Measurements from ENCODE around the gene CARD9.
A peak's percentile ranks its signal among the peaks of the same experiment; 100 is the strongest.

The CARD9 gene

DNA sequence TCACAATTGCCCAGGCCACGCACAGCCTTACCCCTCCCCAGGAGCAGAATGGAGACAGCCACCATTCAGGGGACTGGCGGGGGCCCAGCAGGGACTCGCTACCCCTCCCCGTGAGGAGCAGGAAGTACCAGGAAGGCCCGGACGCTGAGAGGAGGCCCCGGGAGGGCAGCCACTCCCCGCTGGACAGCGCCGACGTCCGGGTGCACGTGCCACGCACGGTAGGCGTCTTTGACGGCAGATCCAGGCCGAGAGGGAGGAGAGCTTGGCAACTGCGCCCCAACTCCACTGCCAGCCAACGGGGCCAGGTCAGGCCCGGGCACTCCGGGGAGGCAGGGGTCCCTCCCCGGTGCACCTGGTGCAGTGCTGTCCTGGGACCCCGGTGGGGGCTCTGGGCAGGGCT lies 23.9 kb downstream of the CARD9 start:
- Histone ChIP-seq H3K9me3 (ENCODE audit: control insufficient read depth in 2 of 2, low read length in 2 of 2) (no peaks in the 10 kb centered on the region), H3K4me1 (ENCODE audit: control insufficient read depth in 2 of 2, insufficient read depth in 2 of 2, low read length in 2 of 2) (no peaks in the 10 kb centered on the region), H3K4me3 (ENCODE audit: low read length in 2 of 2) (no peak overlapping the region), H3K27me3 (ENCODE audit: control insufficient read depth in 2 of 2, insufficient read depth in 2 of 2, low read length in 2 of 2) (no peaks in the 10 kb centered on the region), H3K9ac (ENCODE audit: low read depth in 1 of 2, low read length in 2 of 2) (no peak overlapping the region), H3K27ac (ENCODE audit: low read depth in 2 of 2, low read length in 2 of 2) (no peak overlapping the region), H3K36me3 (ENCODE audit: control insufficient read depth in 2 of 2, insufficient read depth in 2 of 2, low read length in 2 of 2) (no peaks in the 10 kb centered on the region)

DNA sequence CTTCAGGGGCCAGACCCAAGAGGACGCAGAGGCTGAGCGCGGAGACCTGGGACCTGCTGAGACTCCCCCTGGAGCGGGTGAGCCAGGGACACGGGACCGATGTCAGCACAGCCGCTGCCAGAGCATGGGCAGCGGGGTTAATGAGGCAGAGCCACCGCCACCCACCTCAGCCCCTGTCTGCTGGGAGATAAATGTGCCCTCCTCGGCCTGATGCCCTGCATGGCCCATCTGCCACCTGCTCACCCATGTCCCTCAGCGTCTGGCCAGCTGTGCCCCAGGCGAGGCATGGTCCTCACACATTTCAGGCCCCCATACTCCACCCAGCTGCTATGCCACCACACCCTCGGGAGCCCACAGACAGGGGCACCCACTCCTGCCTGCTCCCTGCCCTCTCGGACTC lies 24.8 kb downstream of the CARD9 start:
- Histone ChIP-seq H3K9ac (ENCODE audit: low read depth in 1 of 2, low read length in 2 of 2) (no peak overlapping the region), H3K9me3 (ENCODE audit: control insufficient read depth in 2 of 2, low read length in 2 of 2) (no peaks in the 10 kb centered on the region), H3K27ac (ENCODE audit: low read depth in 2 of 2, low read length in 2 of 2) (no peak overlapping the region), H3K4me3 (ENCODE audit: low read length in 2 of 2) (no peak overlapping the region), H3K4me1 (ENCODE audit: control insufficient read depth in 2 of 2, insufficient read depth in 2 of 2, low read length in 2 of 2) (no peaks in the 10 kb centered on the region), H3K36me3 (ENCODE audit: control insufficient read depth in 2 of 2, insufficient read depth in 2 of 2, low read length in 2 of 2) (no peaks in the 10 kb centered on the region), H3K27me3 (ENCODE audit: control insufficient read depth in 2 of 2, insufficient read depth in 2 of 2, low read length in 2 of 2) (no peaks in the 10 kb centered on the region)

DNA sequence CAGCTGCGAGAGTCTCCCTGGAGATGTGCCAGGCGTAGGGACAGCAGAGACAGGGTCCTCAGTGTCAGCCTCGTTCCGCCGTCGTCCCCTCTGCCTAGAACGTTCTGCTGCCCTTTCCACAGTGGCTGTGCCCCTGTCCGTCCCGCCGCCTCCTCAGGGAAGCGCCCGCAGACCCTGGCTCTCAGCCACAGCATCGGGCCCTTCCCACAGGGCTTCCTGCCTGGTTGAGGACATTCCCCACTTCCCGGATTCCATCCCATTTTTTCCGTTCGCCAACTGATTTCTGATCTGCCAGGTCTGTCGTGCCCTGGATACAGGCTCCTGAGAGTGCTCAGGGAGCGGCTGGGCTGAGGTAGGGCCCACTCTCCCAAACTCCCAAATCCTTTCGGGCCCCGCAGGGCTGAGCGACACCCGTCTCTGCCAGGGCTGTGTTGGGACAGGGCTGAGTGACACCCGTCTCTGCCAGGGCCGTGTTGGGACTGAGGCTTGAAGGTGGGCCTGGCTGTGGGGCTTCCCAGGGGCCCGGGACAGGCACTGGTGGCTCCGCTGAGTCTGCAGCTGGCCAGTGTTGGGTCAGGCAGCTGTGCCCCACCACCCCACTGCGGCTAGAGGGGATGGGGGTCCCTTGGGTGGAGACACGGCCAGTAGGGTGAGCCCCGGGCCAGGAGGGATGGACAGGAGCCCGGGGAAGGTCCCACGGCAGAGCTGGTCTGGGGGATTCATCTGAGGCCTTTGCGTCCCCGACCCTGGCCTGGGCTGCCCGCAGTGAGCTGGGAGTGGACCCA lies 25.8 kb downstream of the CARD9 start:
- Histone ChIP-seq H3K4me1 (ENCODE audit: control insufficient read depth in 2 of 2, insufficient read depth in 2 of 2, low read length in 2 of 2) (peaks cover 2 to 3% of the 10 kb centered on the region in 2 donors), H3K27ac (ENCODE audit: low read depth in 2 of 2, low read length in 2 of 2) (no peak overlapping the region), H3K9ac (ENCODE audit: low read depth in 1 of 2, low read length in 2 of 2) (no peak overlapping the region), H3K9me3 (ENCODE audit: control insufficient read depth in 2 of 2, low read length in 2 of 2) (no peaks in the 10 kb centered on the region), H3K27me3 (ENCODE audit: control insufficient read depth in 2 of 2, insufficient read depth in 2 of 2, low read length in 2 of 2) (no peaks in the 10 kb centered on the region), H3K4me3 (ENCODE audit: low read length in 2 of 2) (no peak overlapping the region), H3K36me3 (ENCODE audit: control insufficient read depth in 2 of 2, insufficient read depth in 2 of 2, low read length in 2 of 2) (no peaks in the 10 kb centered on the region)

DNA sequence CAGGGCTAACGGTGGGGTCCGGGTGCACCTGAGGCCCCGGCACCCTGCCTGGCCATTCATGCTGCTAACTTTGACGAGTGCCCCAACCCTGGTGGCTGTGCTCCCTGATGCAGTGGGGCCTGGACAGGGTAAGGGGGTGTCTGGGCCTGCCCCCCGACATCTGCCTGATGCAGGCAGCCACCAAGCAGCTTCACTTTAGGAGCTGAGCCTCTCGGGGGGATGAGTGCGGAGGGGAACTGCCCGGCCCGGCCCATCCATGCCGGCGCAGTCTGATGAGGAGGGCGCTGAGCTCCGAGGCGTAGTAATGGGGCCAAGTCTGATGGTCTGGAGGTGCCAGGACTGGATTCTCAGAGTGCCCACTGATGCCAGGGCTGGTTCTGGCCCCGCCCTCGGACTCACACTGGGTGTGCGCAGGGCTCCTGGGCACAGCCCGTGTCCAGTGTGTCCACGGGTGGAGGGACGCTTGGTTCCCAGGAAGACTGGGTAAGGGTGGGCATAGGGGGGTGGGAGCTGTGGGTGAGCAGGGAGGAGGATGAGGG lies 26.5 kb downstream of the CARD9 start:
- H3K9ac ChIP-seq (ENCODE audit: low read depth in 1 of 2, low read length in 2 of 2), result no peak overlapping the region
- no peaks in the 10 kb centered on the region for H3K36me3 ChIP-seq (ENCODE audit: control insufficient read depth in 2 of 2, insufficient read depth in 2 of 2, low read length in 2 of 2)
- H3K9me3 ChIP-seq (ENCODE audit: control insufficient read depth in 2 of 2, low read length in 2 of 2), result no peaks in the 10 kb centered on the region
- H3K4me1 ChIP-seq (ENCODE audit: control insufficient read depth in 2 of 2, insufficient read depth in 2 of 2, low read length in 2 of 2), result peaks cover 3 to 7% of the 10 kb centered on the region in 2 donors
- no peaks in the 10 kb centered on the region for H3K27me3 ChIP-seq (ENCODE audit: control insufficient read depth in 2 of 2, insufficient read depth in 2 of 2, low read length in 2 of 2)
- no peak overlapping the region for H3K27ac ChIP-seq (ENCODE audit: low read depth in 2 of 2, low read length in 2 of 2)
- no peak overlapping the region for H3K4me3 ChIP-seq (ENCODE audit: low read length in 2 of 2)

DNA sequence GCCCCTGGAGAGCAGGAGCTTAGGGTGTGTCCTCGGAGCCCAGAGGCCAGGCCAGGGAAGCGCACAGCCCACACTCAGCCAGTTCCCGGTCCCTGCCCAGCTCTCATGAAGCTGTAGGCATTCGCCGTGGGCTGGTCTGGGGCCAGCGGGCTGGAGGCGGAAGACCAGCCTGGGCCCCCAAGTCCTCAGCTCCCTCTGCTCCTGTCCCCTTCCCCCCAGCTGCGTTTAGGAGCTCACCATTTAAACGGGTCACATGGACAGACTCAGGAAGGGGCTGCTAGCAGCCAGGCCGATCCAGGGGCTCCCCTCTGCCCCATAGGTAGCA lies 27.4 kb downstream of the CARD9 start:
- no peaks in the 10 kb centered on the region for H3K9me3 ChIP-seq (ENCODE audit: control insufficient read depth in 2 of 2, low read length in 2 of 2)
- peaks cover 6 to 8% of the 10 kb centered on the region in 2 donors for H3K4me1 ChIP-seq (ENCODE audit: control insufficient read depth in 2 of 2, insufficient read depth in 2 of 2, low read length in 2 of 2)
- H3K4me3 ChIP-seq (ENCODE audit: low read length in 2 of 2), result no peak overlapping the region
- no peak overlapping the region for H3K9ac ChIP-seq (ENCODE audit: low read depth in 1 of 2, low read length in 2 of 2)
- no peaks in the 10 kb centered on the region for H3K36me3 ChIP-seq (ENCODE audit: control insufficient read depth in 2 of 2, insufficient read depth in 2 of 2, low read length in 2 of 2)
- no peaks in the 10 kb centered on the region for H3K27me3 ChIP-seq (ENCODE audit: control insufficient read depth in 2 of 2, insufficient read depth in 2 of 2, low read length in 2 of 2)
- H3K27ac ChIP-seq (ENCODE audit: low read depth in 2 of 2, low read length in 2 of 2), result no peak overlapping the region

DNA sequence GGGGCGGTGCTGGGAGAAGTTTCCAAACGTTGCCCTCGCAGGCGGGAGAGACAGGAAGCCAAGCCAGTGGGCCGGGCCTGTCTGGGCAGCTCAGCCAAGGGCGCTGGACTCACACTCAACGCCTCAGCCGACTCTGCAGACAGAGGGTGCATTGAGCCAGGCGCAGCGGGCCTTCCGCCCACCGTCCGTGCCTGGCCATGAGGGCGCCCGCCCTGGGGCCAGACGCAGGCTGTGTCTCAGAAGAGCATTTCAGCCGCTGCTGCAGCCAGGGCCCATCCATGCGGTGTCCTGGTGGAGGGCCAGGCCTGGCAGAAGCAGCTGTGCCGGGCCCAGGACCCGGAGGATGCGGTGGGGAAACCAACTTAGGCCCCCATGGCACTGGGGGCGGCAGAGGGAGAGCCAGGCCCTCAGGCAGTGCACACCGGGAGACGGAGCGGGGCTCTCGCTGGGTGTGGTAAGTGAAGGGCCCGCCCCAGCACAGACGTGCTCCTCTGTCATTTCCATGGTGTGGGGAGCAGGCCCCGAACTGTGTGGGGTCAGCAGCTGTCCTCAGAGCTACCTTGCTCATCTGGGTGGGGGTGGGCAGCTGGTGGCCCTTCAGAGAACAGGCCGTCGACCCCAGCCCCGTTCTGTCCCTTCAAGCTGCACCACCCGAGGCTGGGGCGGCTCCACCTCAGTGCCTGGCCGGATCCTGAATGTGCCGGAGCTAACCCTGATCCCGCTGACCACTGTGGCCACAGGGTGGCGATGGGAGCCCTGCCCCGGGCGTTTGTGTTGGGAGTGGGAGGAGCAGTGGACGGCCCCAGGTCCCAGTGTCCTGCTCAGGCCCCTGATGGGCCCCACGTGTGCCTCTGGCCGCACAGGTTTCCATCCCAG lies 27.9 kb downstream of the CARD9 start:
- Histone ChIP-seq H3K9ac (ENCODE audit: low read depth in 1 of 2, low read length in 2 of 2) (no peak overlapping the region), H3K27ac (ENCODE audit: low read depth in 2 of 2, low read length in 2 of 2) (no peak overlapping the region), H3K4me3 (ENCODE audit: low read length in 2 of 2) (no peak overlapping the region), H3K9me3 (ENCODE audit: control insufficient read depth in 2 of 2, low read length in 2 of 2) (no peaks in the 10 kb centered on the region), H3K36me3 (ENCODE audit: control insufficient read depth in 2 of 2, insufficient read depth in 2 of 2, low read length in 2 of 2) (no peaks in the 10 kb centered on the region), H3K27me3 (ENCODE audit: control insufficient read depth in 2 of 2, insufficient read depth in 2 of 2, low read length in 2 of 2) (no peaks in the 10 kb centered on the region), H3K4me1 (ENCODE audit: control insufficient read depth in 2 of 2, insufficient read depth in 2 of 2, low read length in 2 of 2) (peaks cover 6 to 8% of the 10 kb centered on the region in 2 donors)

DNA sequence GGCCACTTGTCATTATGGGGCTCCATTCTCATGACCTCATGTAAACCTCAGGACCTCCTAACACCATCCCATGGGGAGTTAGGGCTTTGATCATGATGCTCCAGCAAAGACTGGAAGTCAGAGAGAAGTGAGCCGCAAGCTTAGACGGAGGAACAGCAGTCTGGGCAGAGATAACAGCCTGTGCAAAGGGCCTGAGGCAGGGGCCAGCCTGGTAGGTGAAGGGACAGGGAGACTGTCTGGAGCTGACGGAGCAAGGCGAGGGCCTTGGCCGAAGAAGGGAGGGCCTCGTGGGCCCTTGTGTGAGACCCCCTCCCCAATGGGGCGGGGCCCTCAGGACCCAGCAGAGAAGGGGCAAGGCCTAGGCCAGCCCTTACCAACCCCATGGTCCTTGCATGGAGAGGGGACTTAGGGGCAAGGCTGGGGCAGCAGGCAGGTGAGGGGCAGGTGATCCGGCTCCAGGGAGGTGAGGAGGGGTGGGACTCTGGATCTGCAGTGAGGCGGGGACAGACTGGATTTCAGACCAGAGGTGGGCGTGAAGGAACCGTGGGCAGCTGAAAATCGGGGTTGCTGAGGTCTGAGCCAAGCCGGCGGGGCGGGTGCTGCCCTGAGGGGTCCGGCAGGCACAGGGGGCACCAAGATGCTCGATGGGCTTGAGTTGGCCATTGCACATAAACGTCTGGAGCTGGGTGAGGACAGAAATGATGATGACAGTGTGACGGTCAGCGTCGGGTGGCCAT lies 28.8 kb downstream of the CARD9 start:
- H3K9ac ChIP-seq (ENCODE audit: low read depth in 1 of 2, low read length in 2 of 2), result no peak overlapping the region
- no peak overlapping the region for H3K4me3 ChIP-seq (ENCODE audit: low read length in 2 of 2)
- H3K4me1 ChIP-seq (ENCODE audit: control insufficient read depth in 2 of 2, insufficient read depth in 2 of 2, low read length in 2 of 2), result peaks cover 6 to 8% of the 10 kb centered on the region in 2 donors
- no peaks in the 10 kb centered on the region for H3K9me3 ChIP-seq (ENCODE audit: control insufficient read depth in 2 of 2, low read length in 2 of 2)
- H3K27ac ChIP-seq (ENCODE audit: low read depth in 2 of 2, low read length in 2 of 2), result no peak overlapping the region
- H3K36me3 ChIP-seq (ENCODE audit: control insufficient read depth in 2 of 2, insufficient read depth in 2 of 2, low read length in 2 of 2), result no peaks in the 10 kb centered on the region
- H3K27me3 ChIP-seq (ENCODE audit: control insufficient read depth in 2 of 2, insufficient read depth in 2 of 2, low read length in 2 of 2), result no peaks in the 10 kb centered on the region

DNA sequence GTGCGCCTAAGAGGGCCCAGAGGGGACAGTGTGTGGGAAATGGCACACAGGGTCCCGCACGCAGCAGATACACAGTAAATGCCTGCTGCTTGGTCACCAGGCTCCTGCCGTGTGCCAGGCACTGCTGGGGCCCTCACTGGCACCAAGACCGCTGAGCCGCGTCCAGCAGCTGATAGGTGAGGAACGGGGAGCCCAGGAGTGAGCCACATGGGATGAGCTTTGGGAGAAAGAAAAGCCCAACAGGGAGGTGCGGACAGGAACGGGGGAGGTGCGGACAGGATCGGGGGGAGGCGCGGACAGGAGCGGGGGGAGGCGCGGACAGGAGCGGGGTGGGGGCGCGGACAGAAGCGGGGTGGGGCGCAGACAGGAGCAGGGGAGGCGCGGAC lies 29.6 kb downstream of the CARD9 start:
- Histone ChIP-seq H3K9me3 (ENCODE audit: control insufficient read depth in 2 of 2, low read length in 2 of 2) (no peaks in the 10 kb centered on the region), H3K4me3 (ENCODE audit: low read length in 2 of 2) (no peak overlapping the region), H3K4me1 (ENCODE audit: control insufficient read depth in 2 of 2, insufficient read depth in 2 of 2, low read length in 2 of 2) (peaks cover 6 to 8% of the 10 kb centered on the region in 2 donors), H3K27ac (ENCODE audit: low read depth in 2 of 2, low read length in 2 of 2) (no peak overlapping the region), H3K9ac (ENCODE audit: low read depth in 1 of 2, low read length in 2 of 2) (no peak overlapping the region), H3K36me3 (ENCODE audit: control insufficient read depth in 2 of 2, insufficient read depth in 2 of 2, low read length in 2 of 2) (no peaks in the 10 kb centered on the region), H3K27me3 (ENCODE audit: control insufficient read depth in 2 of 2, insufficient read depth in 2 of 2, low read length in 2 of 2) (no peaks in the 10 kb centered on the region)

DNA sequence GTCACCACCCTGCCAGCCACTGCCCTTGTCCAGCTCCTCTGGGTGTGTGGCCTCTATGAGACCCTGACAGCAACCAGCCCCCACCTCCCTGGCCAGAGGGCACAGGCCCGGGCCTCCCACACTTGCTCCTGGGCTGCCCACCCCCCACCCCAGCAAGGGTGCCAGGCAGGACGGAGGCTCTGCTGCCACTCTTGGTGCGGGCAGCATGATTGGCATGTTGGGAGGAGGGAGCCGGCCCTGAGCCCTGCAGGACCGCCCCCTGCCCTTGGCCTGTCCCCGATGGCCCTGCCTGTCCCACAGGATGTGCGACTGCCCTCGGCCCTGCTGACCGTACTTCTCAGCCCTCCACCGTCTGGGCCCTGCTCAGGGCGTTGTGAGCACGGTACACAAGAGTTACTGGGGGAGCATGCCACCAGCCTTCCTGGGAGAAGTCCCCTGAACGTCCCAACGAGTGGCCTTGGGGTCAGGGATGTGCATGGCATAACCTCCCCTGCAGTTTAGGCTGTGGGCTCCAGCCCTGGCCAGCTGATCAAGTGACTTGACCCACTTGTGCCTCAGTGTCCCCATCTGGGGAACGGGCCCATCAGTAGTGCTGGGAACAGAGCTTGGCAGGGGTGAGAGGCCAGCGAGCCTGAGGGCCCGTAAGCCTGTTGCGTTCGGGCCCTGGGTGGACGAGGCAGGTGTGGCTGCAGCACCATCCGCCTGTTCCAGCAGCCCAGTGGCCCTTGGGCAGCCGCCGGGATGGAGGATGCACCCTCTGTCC lies 30.2 kb downstream of the CARD9 start:
- Histone ChIP-seq H3K27ac (ENCODE audit: low read depth in 2 of 2, low read length in 2 of 2) (peak overlapping the region in 1 of 2 donors; percentile 38), H3K9ac (ENCODE audit: low read depth in 1 of 2, low read length in 2 of 2) (peak overlapping the region in 1 of 2 donors; percentile 9), H3K4me1 (ENCODE audit: control insufficient read depth in 2 of 2, insufficient read depth in 2 of 2, low read length in 2 of 2) (peaks cover 6 to 8% of the 10 kb centered on the region in 2 donors)

More for the DNA sequence above, 30.2 kb downstream of the CARD9 start:
- Histone ChIP-seq H3K36me3 (ENCODE audit: control insufficient read depth in 2 of 2, insufficient read depth in 2 of 2, low read length in 2 of 2) (no peaks in the 10 kb centered on the region), H3K4me3 (ENCODE audit: low read length in 2 of 2) (peak overlapping the region in 1 of 2 donors; percentile 50), H3K27me3 (ENCODE audit: control insufficient read depth in 2 of 2, insufficient read depth in 2 of 2, low read length in 2 of 2) (no peaks in the 10 kb centered on the region), H3K9me3 (ENCODE audit: control insufficient read depth in 2 of 2, low read length in 2 of 2) (no peaks in the 10 kb centered on the region)

Data from mucosa of rectum (tissue), 2 donors.